Stimulated activated CD8-positive, alpha-beta memory T cell treated with anti-CD3 and anti-CD28 coated beads, Interleukin-15, amount 100 ng/mL, for 48 hours (primary cell): ENCODE data around the gene EYS.

ENCODE experiments used
- DNase-seq, 2 donors: peaks; one replicate each; pipeline ENCODE4 v3.0.0-alpha.2; 2020; ENCODE audit warnings: low read depth in 2 of 2

Gene EYS

GRCh38 chr6:63672582-63673129 is 2034.4 kb downstream of the EYS start:
- DNase-seq: no peak

- DNase-seq: no peak
Observed at GRCh38 chr6:63671098-63671754, 2035.8 kb downstream of the EYS start.
